Panc1 (cell line): ENCODE measurements around the gene KBTBD4. TPM values are rescaled to one million over a fixed set of nuclear protein-coding genes. Genes with fewer than 3 reads are reported as not detected.
"Not testable (repeated sequence)": the region's sequence is repeated elsewhere in the genome, so short reads cannot be mapped to it uniquely, and the experiment has no call there.

Experiments used
- ATAC-seq: fragments of 200-7000 bp; cut with Tn5 transposase; 2 replicates; pipeline ENCODE4 v1.9.1; 2020; ENCODE audit warnings: mild to moderate bottlenecking, moderate library complexity
- BruUV-seq: library from RNA; stranded (reverse); fragments of 400-500 nt; replicated peaks from 2 replicates; lab custom pipeline; 2021; lab: Mats Ljungman, UMichigan
- CTCF ChIA-PET: fragments of 300-600 bp; sonication (Branson Sonifier 250); formaldehyde crosslinking; loops from one replicate; lab custom pipeline; 2022; ENCODE audit warnings: antibody characterized with exemption; lab: Charles Lee
- POLR2A ChIA-PET: fragments of 300-600 bp; sonication (Branson Sonifier 250); formaldehyde crosslinking; loops from one replicate; lab custom pipeline; 2022; ENCODE audit warnings: antibody characterized with exemption; lab: Charles Lee
- DNase-seq: peaks from one replicate; pipeline ENCODE4 v3.0.0-alpha.2; 2010; ENCODE audit warnings: low read depth, low spot score
- H3K27ac ChIP-seq: 2 replicates; pipeline ENCODE4 v1.5.1; 2011; ENCODE audit warnings: mild to moderate bottlenecking, low read length, inconsistent platforms
- H3K27me3 ChIP-seq: fragments of 200-500 bp; sonication (Bioruptor generic); 2 replicates; pipeline ENCODE4 v1.6.0; 2014; ENCODE audit warnings: low read length, inconsistent platforms; ENCODE audit not compliant: control insufficient read depth, insufficient read depth
- H3K36me3 ChIP-seq: fragments of 200-500 bp; sonication (Bioruptor generic); 2 replicates; pipeline ENCODE4 v1.5.1; 2014; ENCODE audit warnings: inconsistent platforms, mild to moderate bottlenecking, low read length, moderate library complexity; ENCODE audit not compliant: control insufficient read depth, insufficient read depth
- H3K4me1 ChIP-seq: 2 replicates; pipeline ENCODE4 v1.5.1; 2011; ENCODE audit warnings: inconsistent platforms, mild to moderate bottlenecking, low read length, moderate library complexity; ENCODE audit not compliant: control insufficient read depth, insufficient read depth
- H3K4me3 ChIP-seq, 2 experiments: 2 replicates each; pipeline ENCODE4 v1.5.1; 2011 to 2012; ENCODE audit warnings: low read depth in 2 of 2, low read length in 2 of 2, mild to moderate bottlenecking in 2 of 2, inconsistent platforms in 1 of 2, moderate library complexity in 1 of 2
- H3K9me3 ChIP-seq: fragments of 200-500 bp; sonication (Bioruptor generic); 2 replicates; pipeline ENCODE4 v1.5.1; 2014; ENCODE audit warnings: low read depth, mild to moderate bottlenecking, inconsistent platforms, low read length, moderate library complexity; ENCODE audit not compliant: control insufficient read depth, insufficient read depth
- POLR2AphosphoS5 ChIP-seq: IDR thresholded peaks from 2 replicates; pipeline ENCODE4 v1.6.1; 2012; ENCODE audit warnings: mild to moderate bottlenecking, low read depth, low read length, moderate library complexity
- SIN3A ChIP-seq: IDR thresholded peaks from 2 replicates; pipeline ENCODE4 v1.6.1; 2012; ENCODE audit warnings: low read depth, mild to moderate bottlenecking, low read length, moderate library complexity, borderline replicate concordance; ENCODE audit not compliant: insufficient read depth
- TCF7L2 ChIP-seq: IDR thresholded peaks from 2 replicates; pipeline ENCODE4 v1.6.1; 2011; ENCODE audit warnings: mild to moderate bottlenecking, low read depth, low read length, inconsistent platforms
- in situ Hi-C: cut with HindIII; loops from 2 replicates; pipeline ENCODE4 v1.10.0; 2016; ENCODE audit warnings: low sequenced_read_pairs, low pct_unique_long_range_greater_than_20kb
- intact Hi-C: fragments of 100-400 bp; cut with micrococcal nuclease; formaldehyde crosslinking; loops from one replicate; pipeline ENCODE4 v1.10.0; 2022; ENCODE audit not compliant: unreplicated experiment
- total RNA-seq: library from RNA; stranded (reverse); gene quantifications from one replicate; pipeline ENCODE4 v1.2.1, GENCODE V29; 2021; ENCODE audit not compliant: unreplicated experiment
- TF ChIP-seq, protein P1 (sequence below), 2 experiments: IDR thresholded peaks; 2 replicates each; pipeline ENCODE4 v1.6.1; 2011 to 2012; ENCODE audit warnings: low read depth in 2 of 2, control low read depth in 1 of 2, low read length in 1 of 2, mild to moderate bottlenecking in 1 of 2, moderate library complexity in 1 of 2; ENCODE audit not compliant: insufficient read depth in 1 of 2
- TF ChIP-seq, protein P2 (sequence below): fragments of 450-650 bp; IDR thresholded peaks from 2 replicates; pipeline ENCODE4 v1.5.1; 2017; ENCODE audit warnings: mild to moderate bottlenecking

The KBTBD4 gene
- total RNA-seq, 1 experiment from 2014 or later: 23.2 TPM

GRCh38 chr11:47550288-47551047, 28.3 kb downstream of the KBTBD4 start:
- Histone ChIP-seq H3K4me3 (peak overlapping the region in 1 of 2 experiments; percentile 75; a peak in 2 of 4 replicates), H3K36me3 (peaks cover 15% of the 10 kb centered on the region), H3K4me1 (peaks cover 19% of the 10 kb centered on the region), H3K27me3 (no peaks in the 10 kb centered on the region), H3K27ac (peak overlapping the region; percentile 48; the same call in 1 of the 2 replicates), H3K9me3 (no peaks in the 10 kb centered on the region)
- ATAC-seq (no peak), DNase-seq (no peak)
- BruUV-seq: TSS peak; percentile 65
- ChIA-PET CTCF (interaction anchor here (1.0 to 1.1 kb wide), 2 partner anchors 27 to 41 kb away, joined by 3 read pairs; no protein-coding TSS in a partner anchor), POLR2A (interaction anchor here (1.2 kb wide), 1 partner anchor 28 kb away, joined by 13 read pairs; the partner anchor contains the start of genes KBTBD4 and NDUFS3)
- intact Hi-C loops: no loop called here
- in situ Hi-C loops: no loop called here
- TF ChIP-seq POLR2AphosphoS5 (no peak), TCF7L2 (no peak), SIN3A (no peak)
- TF ChIP-seq, protein P1, sequence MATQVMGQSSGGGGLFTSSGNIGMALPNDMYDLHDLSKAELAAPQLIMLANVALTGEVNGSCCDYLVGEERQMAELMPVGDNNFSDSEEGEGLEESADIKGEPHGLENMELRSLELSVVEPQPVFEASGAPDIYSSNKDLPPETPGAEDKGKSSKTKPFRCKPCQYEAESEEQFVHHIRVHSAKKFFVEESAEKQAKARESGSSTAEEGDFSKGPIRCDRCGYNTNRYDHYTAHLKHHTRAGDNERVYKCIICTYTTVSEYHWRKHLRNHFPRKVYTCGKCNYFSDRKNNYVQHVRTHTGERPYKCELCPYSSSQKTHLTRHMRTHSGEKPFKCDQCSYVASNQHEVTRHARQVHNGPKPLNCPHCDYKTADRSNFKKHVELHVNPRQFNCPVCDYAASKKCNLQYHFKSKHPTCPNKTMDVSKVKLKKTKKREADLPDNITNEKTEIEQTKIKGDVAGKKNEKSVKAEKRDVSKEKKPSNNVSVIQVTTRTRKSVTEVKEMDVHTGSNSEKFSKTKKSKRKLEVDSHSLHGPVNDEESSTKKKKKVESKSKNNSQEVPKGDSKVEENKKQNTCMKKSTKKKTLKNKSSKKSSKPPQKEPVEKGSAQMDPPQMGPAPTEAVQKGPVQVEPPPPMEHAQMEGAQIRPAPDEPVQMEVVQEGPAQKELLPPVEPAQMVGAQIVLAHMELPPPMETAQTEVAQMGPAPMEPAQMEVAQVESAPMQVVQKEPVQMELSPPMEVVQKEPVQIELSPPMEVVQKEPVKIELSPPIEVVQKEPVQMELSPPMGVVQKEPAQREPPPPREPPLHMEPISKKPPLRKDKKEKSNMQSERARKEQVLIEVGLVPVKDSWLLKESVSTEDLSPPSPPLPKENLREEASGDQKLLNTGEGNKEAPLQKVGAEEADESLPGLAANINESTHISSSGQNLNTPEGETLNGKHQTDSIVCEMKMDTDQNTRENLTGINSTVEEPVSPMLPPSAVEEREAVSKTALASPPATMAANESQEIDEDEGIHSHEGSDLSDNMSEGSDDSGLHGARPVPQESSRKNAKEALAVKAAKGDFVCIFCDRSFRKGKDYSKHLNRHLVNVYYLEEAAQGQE (IDR thresholded peaks at IDR 0.05; ENCODE audit: insufficient read depth in 1 of 2, low read depth in 2 of 2, low read length in 1 of 2): no peak
- TF ChIP-seq, protein P2, sequence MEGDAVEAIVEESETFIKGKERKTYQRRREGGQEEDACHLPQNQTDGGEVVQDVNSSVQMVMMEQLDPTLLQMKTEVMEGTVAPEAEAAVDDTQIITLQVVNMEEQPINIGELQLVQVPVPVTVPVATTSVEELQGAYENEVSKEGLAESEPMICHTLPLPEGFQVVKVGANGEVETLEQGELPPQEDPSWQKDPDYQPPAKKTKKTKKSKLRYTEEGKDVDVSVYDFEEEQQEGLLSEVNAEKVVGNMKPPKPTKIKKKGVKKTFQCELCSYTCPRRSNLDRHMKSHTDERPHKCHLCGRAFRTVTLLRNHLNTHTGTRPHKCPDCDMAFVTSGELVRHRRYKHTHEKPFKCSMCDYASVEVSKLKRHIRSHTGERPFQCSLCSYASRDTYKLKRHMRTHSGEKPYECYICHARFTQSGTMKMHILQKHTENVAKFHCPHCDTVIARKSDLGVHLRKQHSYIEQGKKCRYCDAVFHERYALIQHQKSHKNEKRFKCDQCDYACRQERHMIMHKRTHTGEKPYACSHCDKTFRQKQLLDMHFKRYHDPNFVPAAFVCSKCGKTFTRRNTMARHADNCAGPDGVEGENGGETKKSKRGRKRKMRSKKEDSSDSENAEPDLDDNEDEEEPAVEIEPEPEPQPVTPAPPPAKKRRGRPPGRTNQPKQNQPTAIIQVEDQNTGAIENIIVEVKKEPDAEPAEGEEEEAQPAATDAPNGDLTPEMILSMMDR: no peak

GRCh38 chr11:47546274-47546673, 32.5 kb downstream of the KBTBD4 start:
- H3K9me3 ChIP-seq, H3K27me3 ChIP-seq, H3K36me3 ChIP-seq, H3K4me3 ChIP-seq, H3K27ac ChIP-seq, CTCF ChIA-PET, BruUV-seq, in situ Hi-C loops, intact Hi-C loops, ATAC-seq, DNase-seq: not testable (repeated sequence)
- POLR2A ChIA-PET: interaction anchor here (0.7 kb wide), 1 partner anchor 31 kb away, joined by 4 read pairs; no protein-coding TSS in a partner anchor
- peaks cover 10% of the 10 kb centered on the region for H3K4me1 ChIP-seq

DNA sequence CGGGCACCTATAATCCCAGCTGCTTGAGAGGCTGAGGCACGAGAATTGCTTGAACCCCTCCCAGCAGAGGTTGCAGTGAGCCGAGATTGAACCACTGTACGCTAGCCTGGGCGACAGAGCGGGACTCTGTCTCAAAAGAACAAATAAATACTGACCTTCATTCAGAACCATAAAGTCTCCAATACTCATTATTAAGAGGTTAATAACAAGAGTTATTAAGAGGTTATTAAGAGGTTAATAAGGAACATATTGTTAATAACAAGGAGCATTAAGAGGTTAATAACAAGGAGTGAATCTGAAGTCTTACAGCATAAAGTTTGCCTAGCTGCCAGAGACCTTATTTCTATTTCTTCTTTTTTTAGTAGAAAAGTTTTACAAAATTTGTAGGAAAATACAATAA, 33.5 kb downstream of the KBTBD4 start:
- CTCF ChIA-PET: interaction anchor here (0.8 kb wide), 1 partner anchor 51 kb away, joined by 5 read pairs; no protein-coding TSS in a partner anchor
- Histone ChIP-seq H3K4me1 (peaks cover 5% of the 10 kb centered on the region), H3K27ac (no peak overlapping the region), H3K9me3 (no peaks in the 10 kb centered on the region), H3K4me3 (no peak overlapping the region), H3K36me3 (peaks cover 2% of the 10 kb centered on the region), H3K27me3 (no peaks in the 10 kb centered on the region)
- DNase-seq (no peak), ATAC-seq (no peak)
- POLR2A ChIA-PET: no interaction called here
- TF ChIP-seq, protein P1 (IDR thresholded peaks at IDR 0.05; ENCODE audit: insufficient read depth in 1 of 2, low read depth in 2 of 2, low read length in 1 of 2): no peak
- TF ChIP-seq SIN3A: no peak
- TF ChIP-seq, protein P2: no peak
- no peak for TF ChIP-seq TCF7L2
- TF ChIP-seq POLR2AphosphoS5: no peak
- in situ Hi-C loops (no loop called here), intact Hi-C loops (no loop called here)
- no TSS peak for BruUV-seq
